ENCODE data around the gene TAMALIN.

DNA sequence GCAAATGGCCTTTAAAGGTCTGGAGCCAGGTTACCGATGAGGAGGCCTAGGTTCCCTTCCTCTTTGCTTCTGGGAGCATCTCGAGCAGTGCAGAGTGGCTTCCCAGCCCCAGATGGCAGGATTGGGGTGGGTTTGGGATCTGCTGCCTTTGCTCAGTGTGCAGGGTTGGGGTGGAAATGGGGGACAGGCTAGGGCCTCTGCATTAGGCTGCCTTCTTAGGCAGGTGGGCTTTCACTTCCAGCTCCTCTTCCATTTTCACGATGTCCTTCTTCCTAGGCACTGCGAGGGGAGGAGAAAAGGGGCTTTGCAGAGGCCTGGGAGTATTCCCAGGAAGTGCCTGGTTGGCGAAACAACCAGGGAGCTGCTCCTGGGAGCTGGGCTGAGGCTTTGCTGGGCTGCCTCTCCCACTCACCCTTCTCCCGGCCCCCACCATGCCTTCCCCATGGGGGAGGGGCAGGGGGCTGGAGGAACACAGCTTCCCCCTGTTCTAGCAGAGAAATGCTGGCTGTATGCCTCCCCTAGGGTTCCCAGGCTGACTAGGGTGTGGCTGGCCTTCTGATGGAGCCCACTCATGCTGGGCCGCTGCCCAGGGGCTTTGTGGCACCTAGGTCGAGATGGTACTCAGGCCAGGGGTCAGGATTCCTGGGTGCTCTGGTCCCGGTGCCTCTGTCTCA, 46.9 kb downstream of the TAMALIN start:
- TF ChIP-seq, protein P1, sequence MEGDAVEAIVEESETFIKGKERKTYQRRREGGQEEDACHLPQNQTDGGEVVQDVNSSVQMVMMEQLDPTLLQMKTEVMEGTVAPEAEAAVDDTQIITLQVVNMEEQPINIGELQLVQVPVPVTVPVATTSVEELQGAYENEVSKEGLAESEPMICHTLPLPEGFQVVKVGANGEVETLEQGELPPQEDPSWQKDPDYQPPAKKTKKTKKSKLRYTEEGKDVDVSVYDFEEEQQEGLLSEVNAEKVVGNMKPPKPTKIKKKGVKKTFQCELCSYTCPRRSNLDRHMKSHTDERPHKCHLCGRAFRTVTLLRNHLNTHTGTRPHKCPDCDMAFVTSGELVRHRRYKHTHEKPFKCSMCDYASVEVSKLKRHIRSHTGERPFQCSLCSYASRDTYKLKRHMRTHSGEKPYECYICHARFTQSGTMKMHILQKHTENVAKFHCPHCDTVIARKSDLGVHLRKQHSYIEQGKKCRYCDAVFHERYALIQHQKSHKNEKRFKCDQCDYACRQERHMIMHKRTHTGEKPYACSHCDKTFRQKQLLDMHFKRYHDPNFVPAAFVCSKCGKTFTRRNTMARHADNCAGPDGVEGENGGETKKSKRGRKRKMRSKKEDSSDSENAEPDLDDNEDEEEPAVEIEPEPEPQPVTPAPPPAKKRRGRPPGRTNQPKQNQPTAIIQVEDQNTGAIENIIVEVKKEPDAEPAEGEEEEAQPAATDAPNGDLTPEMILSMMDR (IDR thresholded peaks at IDR 0.05; ENCODE audit: insufficient read depth, low read length, poor library complexity, severe bottlenecking) = no peak
- no peak for TF ChIP-seq EZH2phosphoT487 (conservative IDR thresholded peaks at IDR 0.05; ENCODE audit: low read length)
